ENCODE measurements around the gene RPL10. TPM values are rescaled to one million over a fixed set of nuclear protein-coding genes. Genes with fewer than 3 reads are reported as not detected.

Gene RPL10
- total RNA-seq, 1 experiment from 2014 or later = 2,445 TPM

DNA sequence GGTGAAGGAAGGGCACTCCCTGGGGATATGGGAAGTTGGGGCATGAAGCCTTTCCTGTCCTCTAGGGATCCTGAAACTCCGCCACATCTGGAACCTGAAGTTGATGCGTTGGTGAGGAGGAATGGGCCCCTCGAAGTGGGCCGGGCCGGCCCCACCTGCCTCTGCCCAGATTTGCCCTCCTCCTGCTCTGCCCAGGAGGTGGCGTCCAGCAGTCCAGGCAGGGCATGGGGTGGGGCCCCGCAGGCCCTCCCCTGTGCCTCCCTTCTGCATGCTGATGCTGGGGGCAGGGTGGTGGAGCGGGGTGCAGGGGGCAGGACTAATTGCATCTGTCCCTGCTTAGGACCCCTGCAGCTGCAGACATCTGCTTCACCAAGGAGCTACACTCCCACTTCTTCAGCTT is 15.0 kb downstream of the RPL10 start:
- Histone ChIP-seq H3K27me3 (replicated peaks; ENCODE audit: insufficient read depth, low read depth, low read length, poor library complexity) (no peaks in the 10 kb centered on the region), H3K4me3 (ENCODE audit: low read depth, low read length, poor library complexity, severe bottlenecking) (no peak overlapping the region), H3K27ac (ENCODE audit: low read depth, low read length, poor library complexity, severe bottlenecking) (no peak overlapping the region), H3K4me1 (ENCODE audit: insufficient read depth, low read length, poor library complexity, severe bottlenecking) (no peaks in the 10 kb centered on the region), H3K36me3 (ENCODE audit: insufficient read depth, low read length, poor library complexity, severe bottlenecking) (no peaks in the 10 kb centered on the region), H3K9me3 (ENCODE audit: low read depth, low read length, poor library complexity, severe bottlenecking) (no peaks in the 10 kb centered on the region)
- CTCF ChIA-PET = no interaction called here
- TF ChIP-seq EZH2 (IDR thresholded peaks at IDR 0.05; ENCODE audit: borderline replicate concordance, low read depth, low read length, poor library complexity, severe bottlenecking) (no peak), CTCF (conservative IDR thresholded peaks at IDR 0.05; ENCODE audit: low read depth, low read length) (no peak)
- intact Hi-C loops (cut with micrococcal nuclease; ENCODE audit: unreplicated experiment) = no loop called here
- POLR2A ChIA-PET (ENCODE audit: low non-redundant PET) = no interaction called here
- BruUV-seq (replicated peaks) = no TSS peak
- DNase-seq (ENCODE audit: low spot score) = no peak

GRCh38 chrX:154417157-154417556 is 19.0 kb downstream of the RPL10 start:
- no peaks in the 10 kb centered on the region for H3K36me3 ChIP-seq (ENCODE audit: insufficient read depth, low read length, poor library complexity, severe bottlenecking)
- TF ChIP-seq CTCF (conservative IDR thresholded peaks at IDR 0.05; ENCODE audit: low read depth, low read length) (no peak), EZH2 (IDR thresholded peaks at IDR 0.05; ENCODE audit: borderline replicate concordance, low read depth, low read length, poor library complexity, severe bottlenecking) (no peak)
- no peak overlapping the region for H3K27ac ChIP-seq (ENCODE audit: low read depth, low read length, poor library complexity, severe bottlenecking)
- intact Hi-C loops (cut with micrococcal nuclease; ENCODE audit: unreplicated experiment) = no loop called here
- H3K27me3 ChIP-seq (replicated peaks; ENCODE audit: insufficient read depth, low read depth, low read length, poor library complexity) = no peaks in the 10 kb centered on the region
- ChIA-PET POLR2A (ENCODE audit: low non-redundant PET) (no interaction called here), CTCF (no interaction called here)
- no peak overlapping the region for H3K4me3 ChIP-seq (ENCODE audit: low read depth, low read length, poor library complexity, severe bottlenecking)
- no peak for DNase-seq (ENCODE audit: low spot score)
- H3K9me3 ChIP-seq (ENCODE audit: low read depth, low read length, poor library complexity, severe bottlenecking) = no peaks in the 10 kb centered on the region
- no TSS peak for BruUV-seq (replicated peaks)
- no peaks in the 10 kb centered on the region for H3K4me1 ChIP-seq (ENCODE audit: insufficient read depth, low read length, poor library complexity, severe bottlenecking)

DNA sequence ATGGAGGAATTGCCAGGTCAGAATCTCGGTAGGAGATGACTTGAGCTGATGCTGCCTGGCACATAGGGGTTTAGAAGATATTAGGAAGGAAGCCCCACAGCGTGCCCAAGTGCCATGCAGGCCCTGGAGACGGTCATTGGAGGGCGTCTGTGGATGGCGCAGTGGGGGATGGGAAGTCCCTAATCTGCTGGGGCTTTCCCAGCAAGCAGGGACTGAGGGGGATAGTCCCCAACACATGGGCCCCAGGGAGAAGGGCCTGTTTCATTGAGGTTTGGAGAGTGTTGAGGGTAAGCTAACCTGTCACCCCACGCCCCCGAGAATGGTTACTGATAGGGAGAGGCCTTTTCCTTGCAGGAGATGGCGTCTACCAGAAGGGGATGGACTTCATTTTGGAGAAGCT is 21.0 kb downstream of the RPL10 start:
- Histone ChIP-seq H3K4me3 (ENCODE audit: low read depth, low read length, poor library complexity, severe bottlenecking) (no peak overlapping the region), H3K36me3 (ENCODE audit: insufficient read depth, low read length, poor library complexity, severe bottlenecking) (no peaks in the 10 kb centered on the region), H3K27me3 (replicated peaks; ENCODE audit: insufficient read depth, low read depth, low read length, poor library complexity) (no peaks in the 10 kb centered on the region), H3K9me3 (ENCODE audit: low read depth, low read length, poor library complexity, severe bottlenecking) (no peaks in the 10 kb centered on the region), H3K27ac (ENCODE audit: low read depth, low read length, poor library complexity, severe bottlenecking) (no peak overlapping the region), H3K4me1 (ENCODE audit: insufficient read depth, low read length, poor library complexity, severe bottlenecking) (no peaks in the 10 kb centered on the region)
- TF ChIP-seq CTCF (conservative IDR thresholded peaks at IDR 0.05; ENCODE audit: low read depth, low read length) (no peak), EZH2 (IDR thresholded peaks at IDR 0.05; ENCODE audit: borderline replicate concordance, low read depth, low read length, poor library complexity, severe bottlenecking) (no peak)
- intact Hi-C loops (cut with micrococcal nuclease; ENCODE audit: unreplicated experiment) = no loop called here
- ChIA-PET POLR2A (ENCODE audit: low non-redundant PET) (no interaction called here), CTCF (no interaction called here)
- no peak for DNase-seq (ENCODE audit: low spot score)
- BruUV-seq (replicated peaks) = no TSS peak

Data from A673 (cell line).